A673 (cell line): ENCODE measurements around the gene SGO2. TPM values are rescaled to one million over a fixed set of nuclear protein-coding genes. Genes with fewer than 3 reads are reported as not detected.

Source experiments
- BruUV-seq: library from RNA; stranded (reverse); fragments of 400-500 nt; replicated peaks from 2 replicates; lab custom pipeline; 2021; lab: Mats Ljungman, UMichigan
- CTCF ChIA-PET: fragments of 300-600 bp; sonication (Branson Sonifier 250); formaldehyde crosslinking; loops from one replicate; lab custom pipeline; 2022; ENCODE audit warnings: antibody characterized with exemption; lab: Charles Lee
- POLR2A ChIA-PET: fragments of 300-600 bp; sonication (Branson Sonifier 250); formaldehyde crosslinking; loops from one replicate; lab custom pipeline; 2022; ENCODE audit warnings: antibody characterized with exemption; ENCODE audit not compliant: low non-redundant PET; lab: Charles Lee
- DNase-seq: peaks from one replicate; pipeline ENCODE4 v3.0.0-alpha.2; 2015; ENCODE audit warnings: low spot score
- H3K27ac ChIP-seq: fragments of 200-600 bp; sonication (generic); 2 replicates; pipeline ENCODE4 v1.5.1; 2016; ENCODE audit warnings: mixed run types, low read depth, mild to moderate bottlenecking, mixed read lengths, antibody characterized with exemption, low read length; ENCODE audit not compliant: poor library complexity, severe bottlenecking
- H3K27me3 ChIP-seq: fragments of 200-600 bp; sonication (generic); replicated peaks from 2 replicates; pipeline ENCODE4 v1.6.1; 2017; ENCODE audit warnings: mixed run types, low read depth, mild to moderate bottlenecking, mixed read lengths, antibody characterized with exemption, low read length; ENCODE audit not compliant: insufficient read depth, poor library complexity
- H3K36me3 ChIP-seq: fragments of 200-600 bp; sonication (generic); 2 replicates; pipeline ENCODE4 v1.6.1; 2016; ENCODE audit warnings: mixed run types, mild to moderate bottlenecking, mixed read lengths, antibody characterized with exemption, low read length; ENCODE audit not compliant: insufficient read depth, poor library complexity, severe bottlenecking
- H3K4me1 ChIP-seq: fragments of 200-600 bp; sonication (generic); 2 replicates; pipeline ENCODE4 v1.6.1; 2017; ENCODE audit warnings: mixed run types, mild to moderate bottlenecking, mixed read lengths, antibody characterized with exemption, low read length; ENCODE audit not compliant: insufficient read depth, poor library complexity, severe bottlenecking
- H3K4me3 ChIP-seq: fragments of 200-600 bp; sonication (generic); 2 replicates; pipeline ENCODE4 v1.5.1; 2016; ENCODE audit warnings: low read depth, mixed run types, mild to moderate bottlenecking, mixed read lengths, low read length; ENCODE audit not compliant: poor library complexity, severe bottlenecking
- H3K9me3 ChIP-seq: fragments of 200-600 bp; sonication (generic); 2 replicates; pipeline ENCODE4 v1.6.1; 2016; ENCODE audit warnings: mixed run types, low read depth, mild to moderate bottlenecking, mixed read lengths, antibody characterized with exemption, low read length; ENCODE audit not compliant: poor library complexity, severe bottlenecking
- CTCF ChIP-seq: fragments of 300-800, 200-600 bp; sonication (generic); conservative IDR thresholded peaks from 2 replicates; pipeline ENCODE4 v1.5.1; 2017; ENCODE audit warnings: low read depth, mild to moderate bottlenecking, antibody characterized with exemption, low read length, moderate library complexity, mixed read lengths
- EZH2 ChIP-seq: fragments of 200-600 bp; sonication (generic); IDR thresholded peaks from 2 replicates; pipeline ENCODE4 v1.6.1; 2017; ENCODE audit warnings: borderline replicate concordance, low read depth, mild to moderate bottlenecking, mixed read lengths, antibody characterized with exemption, low read length; ENCODE audit not compliant: poor library complexity, severe bottlenecking
- intact Hi-C: fragments of 100-400 bp; cut with micrococcal nuclease; formaldehyde crosslinking; loops from one replicate; pipeline ENCODE4 v1.10.0; 2022; ENCODE audit not compliant: unreplicated experiment
- total RNA-seq: library from RNA; stranded (reverse); gene quantifications from 2 replicates; pipeline ENCODE4 v1.2.3, GENCODE V29; 2021

Gene SGO2
- total RNA-seq, 1 experiment from 2014 or later, result 37.3 TPM

DNA sequence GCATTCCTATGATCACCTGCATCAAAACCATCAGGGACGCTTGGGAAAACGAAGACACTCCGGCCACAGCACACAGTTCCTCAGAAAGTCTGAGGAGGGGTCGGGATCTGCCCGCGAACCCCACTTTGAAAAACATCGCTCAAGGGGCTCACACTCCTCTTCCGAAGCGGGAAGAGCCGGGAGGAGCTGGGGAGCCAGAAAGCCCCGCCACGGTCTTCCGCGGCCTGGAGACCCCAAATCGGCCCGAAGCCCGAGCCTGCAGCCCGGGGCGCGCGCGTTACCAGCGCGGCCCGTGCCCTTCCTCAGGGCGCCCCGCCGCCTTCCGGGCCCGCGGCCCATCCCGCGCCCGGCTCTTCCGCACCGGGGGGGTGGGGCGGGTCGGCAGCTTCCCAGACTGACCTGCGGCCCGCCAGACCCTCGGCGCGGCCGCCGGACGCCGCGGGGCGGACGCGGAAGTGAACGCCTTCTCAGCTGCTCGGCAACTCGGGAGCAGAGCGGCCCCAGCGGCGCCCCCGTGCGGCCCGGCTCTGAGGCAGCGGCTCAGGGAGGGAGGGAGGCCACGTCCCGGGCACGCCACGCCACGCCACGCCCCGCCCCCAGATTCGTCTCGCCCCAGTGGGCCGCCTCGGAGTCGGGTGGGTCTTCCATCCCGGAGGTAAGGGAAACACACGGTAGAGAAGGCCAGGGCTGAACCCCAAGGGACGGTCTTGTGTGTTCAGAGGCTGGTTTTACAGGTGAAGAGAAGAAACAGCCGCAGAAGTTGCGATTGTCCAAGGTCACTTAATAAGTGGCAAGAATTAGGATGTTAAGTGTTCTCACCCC is 16.2 kb upstream of the SGO2 start, which contains the start of gene KCTD18:
KCTD18 (minus strand) TSS at position 457 of the 822 bp plus-strand sequence. CDS start 3,052 bp downstream, outside the sequence.
- Histone ChIP-seq H3K9me3 (no peaks in the 10 kb centered on the region), H3K36me3 (peaks cover 2% of the 10 kb centered on the region), H3K27me3 (peaks cover 29% of the 10 kb centered on the region), H3K27ac (peak within 1 kb of the TSS; percentile 65), H3K4me1 (no peaks in the 10 kb centered on the region), H3K4me3 (peak within 1 kb of the TSS; percentile 72)
- no peak for TF ChIP-seq EZH2
- peak; percentile 80 for TF ChIP-seq CTCF
- POLR2A ChIA-PET, result no interaction called here
- intact Hi-C loops, result no loop called here
- CTCF ChIA-PET, result no interaction called here
- peak; percentile 89 for DNase-seq
- no TSS peak for BruUV-seq

GRCh38 chr2:200515155-200515554 is 10.9 kb upstream of the SGO2 start:
- Histone ChIP-seq H3K27ac (no peak overlapping the region), H3K9me3 (no peaks in the 10 kb centered on the region), H3K4me3 (no peak overlapping the region), H3K27me3 (peaks cover 29% of the 10 kb centered on the region), H3K4me1 (no peaks in the 10 kb centered on the region), H3K36me3 (no peaks in the 10 kb centered on the region)
- no peak for TF ChIP-seq CTCF
- TF ChIP-seq EZH2, result no peak
- no TSS peak for BruUV-seq
- POLR2A ChIA-PET, result no interaction called here
- intact Hi-C loops, result no loop called here
- CTCF ChIA-PET, result no interaction called here
- DNase-seq, result no peak

GRCh38 chr2:200523158-200523557 is 2.8 kb upstream of the SGO2 start:
- CTCF ChIA-PET, result no interaction called here
- intact Hi-C loops, result no loop called here
- TF ChIP-seq CTCF, result no peak
- no peak for TF ChIP-seq EZH2

More at GRCh38 chr2:200523158-200523557, 2.8 kb upstream of the SGO2 start:
- H3K4me3 ChIP-seq, result no peak overlapping the region
- no peak for DNase-seq
- BruUV-seq, result no TSS peak
- H3K27ac ChIP-seq, result no peak overlapping the region
- peaks cover 31% of the 10 kb centered on the region for H3K27me3 ChIP-seq
- no peaks in the 10 kb centered on the region for H3K36me3 ChIP-seq
- POLR2A ChIA-PET, result no interaction called here
- H3K9me3 ChIP-seq, result no peaks in the 10 kb centered on the region
- H3K4me1 ChIP-seq, result peaks cover 11% of the 10 kb centered on the region
